ENCODE measurements around the gene MIPOL1. TPM values are rescaled to one million over a fixed set of nuclear protein-coding genes. Genes with fewer than 3 reads are reported as not detected.

MIPOL1 gene
- total and polyA plus RNA-seq, 7 experiments from 2014 or later = 0.12 to 0.69 (median 0.27) TPM; not detected in 4

DNA sequence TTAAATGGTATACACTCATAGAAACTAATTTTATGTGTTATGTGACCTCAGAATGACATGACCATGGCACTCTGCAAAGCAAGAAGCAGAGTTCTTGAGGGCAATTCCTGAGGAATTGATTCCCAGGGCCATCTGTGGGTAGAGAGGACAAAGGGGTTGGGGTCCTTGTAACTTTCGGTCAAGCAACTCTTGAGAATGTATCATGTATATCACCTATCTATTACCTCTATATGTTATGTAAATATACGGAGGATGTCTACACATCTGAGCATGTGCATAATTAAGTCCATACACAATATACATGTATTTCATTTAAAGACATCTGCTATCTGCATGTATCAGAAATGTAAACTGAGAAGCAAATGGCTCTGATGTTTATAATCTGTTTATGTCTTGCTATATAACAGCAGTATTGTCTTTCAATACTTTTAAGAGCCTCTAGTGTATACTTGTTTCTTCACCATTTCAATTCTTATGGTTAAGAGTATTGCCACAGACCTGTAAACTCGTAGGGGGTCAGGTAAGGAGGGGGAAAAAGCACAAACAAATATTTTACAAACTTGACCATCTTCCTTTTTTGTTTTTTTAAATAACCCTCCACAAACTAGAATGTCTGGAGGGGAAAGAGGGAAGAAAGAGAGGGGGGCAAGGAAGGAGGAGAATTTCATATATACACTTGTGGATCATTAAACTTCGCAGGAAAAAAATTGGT lies 392.8 kb downstream of the MIPOL1 start:
- Histone ChIP-seq H3K4me3 (ENCODE audit: low read length) (no peak overlapping the region), H3K27ac (ENCODE audit: low read depth, low read length) (no peak overlapping the region), H3K27me3 (ENCODE audit: control insufficient read depth in 2 of 2, insufficient read depth in 2 of 2, low read length in 2 of 2) (peaks cover 0 to 6% of the 10 kb centered on the region in 2 donors), H3K9me3 (ENCODE audit: control insufficient read depth in 2 of 3, low read length in 3 of 3) (no peaks in the 10 kb centered on the region), H3K4me1 (ENCODE audit: control insufficient read depth in 2 of 2, insufficient read depth in 2 of 2, low read length in 2 of 2) (no peaks in the 10 kb centered on the region), H3K36me3 (ENCODE audit: control insufficient read depth in 2 of 3, insufficient read depth in 3 of 3, low read length in 3 of 3) (no peaks in the 10 kb centered on the region)
- peak overlapping the region in 1 of 9 donors; percentile 78 for H3K27ac Mint-ChIP-seq
- peaks cover 4 to 74% (median 24%) of the 10 kb centered on the region in 11 donors for H3K9me3 Mint-ChIP-seq
- ATAC-seq (no peak), DNase-seq (no peak)
- POLR2A ChIA-PET = no interaction called here
- peaks cover 4 to 15% (median 7%) of the 10 kb centered on the region in 7 donors for H3K4me1 Mint-ChIP-seq
- peaks cover 72 to 79% (median 77%) of the 10 kb centered on the region in 5 donors for H3K27me3 Mint-ChIP-seq
- intact Hi-C loops (cut with micrococcal nuclease) = loop anchor here in 1 of 2 donors (5.0 to 10.0 kb wide), 2 partner anchors 284 to 617 kb away; partner anchors contain the start of gene SSTR1
- peak overlapping the region in 1 of 10 donors; percentile 44 for H3K4me3 Mint-ChIP-seq
- peaks cover 0 to 35% (median 2%) of the 10 kb centered on the region in 5 donors for H3K36me3 Mint-ChIP-seq
- CTCF ChIA-PET = no interaction called here

DNA sequence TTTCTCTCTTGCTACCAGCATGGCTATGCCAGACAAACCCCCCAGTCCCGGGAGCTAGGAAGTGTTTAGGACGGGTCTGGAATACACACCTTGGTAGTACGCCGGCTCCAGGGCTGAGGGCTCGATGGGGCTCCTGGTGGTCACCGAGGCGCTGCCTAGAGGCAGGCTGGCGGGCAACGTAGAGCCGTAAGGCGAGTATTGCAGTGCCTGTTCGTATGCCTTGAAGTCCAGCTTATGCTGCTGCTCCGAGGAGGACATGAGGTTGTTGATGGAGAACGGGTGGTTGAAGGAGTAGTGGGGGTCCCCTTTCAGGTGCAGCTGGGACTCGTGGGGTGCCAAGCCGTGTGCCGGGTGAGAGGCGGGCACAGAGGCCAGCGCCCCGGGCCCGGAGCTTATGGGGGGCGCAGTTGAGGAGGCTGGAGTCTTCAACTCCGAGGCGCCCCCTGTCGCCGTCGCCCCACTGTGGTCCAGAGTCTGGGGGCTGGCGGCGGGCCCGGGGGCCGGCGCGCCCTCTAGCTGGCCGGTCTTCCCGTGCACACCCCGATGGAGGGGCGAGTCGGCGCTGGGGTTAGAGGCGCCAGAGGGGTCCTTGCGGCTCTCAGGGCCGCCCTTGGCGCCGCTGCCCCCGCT lies 393.7 kb downstream of the MIPOL1 start:
- Histone ChIP-seq H3K36me3 (ENCODE audit: control insufficient read depth in 2 of 3, insufficient read depth in 3 of 3, low read length in 3 of 3) (no peaks in the 10 kb centered on the region), H3K9me3 (ENCODE audit: control insufficient read depth in 2 of 3, low read length in 3 of 3) (no peaks in the 10 kb centered on the region), H3K27me3 (ENCODE audit: control insufficient read depth in 2 of 2, insufficient read depth in 2 of 2, low read length in 2 of 2) (peaks cover 0 to 9% of the 10 kb centered on the region in 2 donors), H3K4me1 (ENCODE audit: control insufficient read depth in 2 of 2, insufficient read depth in 2 of 2, low read length in 2 of 2) (no peaks in the 10 kb centered on the region), H3K27ac (ENCODE audit: low read depth, low read length) (no peak overlapping the region), H3K4me3 (ENCODE audit: low read length) (no peak overlapping the region)
- H3K9me3 Mint-ChIP-seq = peaks cover 3 to 72% (median 24%) of the 10 kb centered on the region in 11 donors
- peak overlapping the region in 1 of 9 donors; percentile 78 for H3K27ac Mint-ChIP-seq
- peaks cover 72 to 79% (median 77%) of the 10 kb centered on the region in 5 donors for H3K27me3 Mint-ChIP-seq
- intact Hi-C loops (cut with micrococcal nuclease) = loop anchor here in 1 of 2 donors (5.0 to 10.0 kb wide), 2 partner anchors 283 to 616 kb away; partner anchors contain the start of gene SSTR1
- H3K4me1 Mint-ChIP-seq = peaks cover 4 to 23% (median 15%) of the 10 kb centered on the region in 7 donors
- H3K4me3 Mint-ChIP-seq = peak overlapping the region in 2 of 10 donors; percentile 25 to 42
- DNase-seq = no peak
- no peak for ATAC-seq
- CTCF ChIA-PET = no interaction called here
- POLR2A ChIA-PET = no interaction called here
- peaks cover 0 to 31% (median 2%) of the 10 kb centered on the region in 5 donors for H3K36me3 Mint-ChIP-seq

DNA sequence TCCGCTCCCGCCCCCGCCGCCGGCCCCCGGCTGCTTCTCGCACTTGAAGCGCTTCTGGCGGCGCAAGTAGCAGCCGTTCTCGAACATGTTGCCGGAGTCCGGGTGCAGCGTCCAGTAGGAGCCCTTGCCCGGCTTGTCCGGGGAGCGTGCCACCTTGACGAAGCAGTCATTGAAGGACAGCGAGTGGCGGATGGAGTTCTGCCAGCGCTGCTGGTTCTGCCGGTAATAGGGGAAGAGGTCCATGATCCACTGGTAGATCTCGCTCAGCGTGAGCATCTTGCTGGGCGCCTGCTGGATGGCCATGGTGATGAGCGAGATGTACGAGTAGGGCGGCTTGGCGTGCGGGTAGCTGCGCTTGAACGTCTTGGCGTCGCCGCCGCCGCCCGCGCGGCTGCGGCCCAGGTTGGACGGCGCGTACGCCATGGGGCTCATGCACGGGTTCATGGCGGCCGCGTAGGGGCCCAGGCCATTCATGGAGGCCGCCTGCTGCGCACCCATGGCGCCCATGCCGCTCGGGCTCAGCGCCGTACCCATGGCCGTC lies 394.3 kb downstream of the MIPOL1 start:
- Histone ChIP-seq H3K27ac (ENCODE audit: low read depth, low read length) (no peak overlapping the region), H3K27me3 (ENCODE audit: control insufficient read depth in 2 of 2, insufficient read depth in 2 of 2, low read length in 2 of 2) (peaks cover 0 to 13% of the 10 kb centered on the region in 2 donors), H3K9me3 (ENCODE audit: control insufficient read depth in 2 of 3, low read length in 3 of 3) (no peaks in the 10 kb centered on the region), H3K36me3 (ENCODE audit: control insufficient read depth in 2 of 3, insufficient read depth in 3 of 3, low read length in 3 of 3) (no peaks in the 10 kb centered on the region), H3K4me3 (ENCODE audit: low read length) (no peak overlapping the region), H3K4me1 (ENCODE audit: control insufficient read depth in 2 of 2, insufficient read depth in 2 of 2, low read length in 2 of 2) (no peaks in the 10 kb centered on the region)
- CTCF ChIA-PET = no interaction called here
- H3K4me3 Mint-ChIP-seq = peak overlapping the region in 1 of 10 donors; percentile 41
- ATAC-seq (no peak), DNase-seq (no peak)
- H3K27me3 Mint-ChIP-seq = peaks cover 72 to 80% (median 79%) of the 10 kb centered on the region in 5 donors
- no peak overlapping the region for H3K27ac Mint-ChIP-seq
- POLR2A ChIA-PET = no interaction called here
- H3K36me3 Mint-ChIP-seq = peaks cover 0 to 30% (median 2%) of the 10 kb centered on the region in 5 donors
- intact Hi-C loops (cut with micrococcal nuclease) = loop anchor here in 1 of 2 donors (5.0 to 10.0 kb wide), 2 partner anchors 283 to 615 kb away; partner anchors contain the start of gene SSTR1
- peaks cover 3 to 75% (median 23%) of the 10 kb centered on the region in 11 donors for H3K9me3 Mint-ChIP-seq
- peaks cover 4 to 28% (median 18%) of the 10 kb centered on the region in 7 donors for H3K4me1 Mint-ChIP-seq

DNA sequence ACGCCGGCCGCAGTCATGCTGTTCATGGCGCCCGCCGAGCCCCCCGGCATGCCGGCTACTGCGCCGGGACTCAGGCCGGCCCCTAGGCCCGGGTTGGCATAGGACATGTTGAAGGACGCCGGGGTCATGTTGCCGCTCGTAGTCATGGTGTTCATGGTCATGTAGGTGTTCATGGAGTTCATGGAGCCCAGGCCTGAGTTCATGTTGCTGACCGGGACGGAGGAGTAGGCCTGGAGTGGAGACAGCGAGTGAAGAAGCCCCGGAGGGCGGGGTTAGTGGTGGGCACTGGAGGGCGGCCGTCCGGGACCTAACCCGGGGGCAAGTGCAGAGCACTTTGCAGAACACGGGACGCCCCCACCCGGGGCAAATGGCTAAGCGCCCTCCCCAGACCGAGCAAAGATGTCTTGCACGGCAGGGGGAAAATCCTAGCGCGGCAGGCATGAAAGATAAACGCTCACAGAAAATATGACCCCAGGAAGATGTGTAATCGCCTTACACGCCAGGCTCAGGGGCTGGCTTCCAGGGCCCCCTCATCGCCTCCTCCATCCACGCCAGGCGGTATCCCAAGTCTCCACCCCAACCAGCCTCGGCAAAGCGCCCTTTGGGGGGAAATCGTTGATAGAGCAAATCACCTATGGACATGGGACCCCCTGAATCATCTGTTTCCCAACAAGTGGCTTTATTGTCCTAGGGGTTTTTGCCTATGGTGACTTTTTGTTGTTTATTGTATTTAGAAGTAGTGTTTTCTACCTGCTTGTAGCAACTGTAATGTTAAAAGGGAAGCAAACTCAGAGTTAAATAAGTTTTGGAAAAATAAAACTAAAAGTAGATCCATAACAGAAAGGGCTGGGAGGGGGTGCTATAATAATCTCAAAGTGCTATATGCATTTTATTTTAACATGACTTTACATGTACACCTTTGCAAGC lies 395.0 kb downstream of the MIPOL1 start:
- ATAC-seq (no peak), DNase-seq (no peak)
- peaks cover 4 to 33% (median 18%) of the 10 kb centered on the region in 7 donors for H3K4me1 Mint-ChIP-seq
- POLR2A ChIA-PET = no interaction called here
- peaks cover 71 to 80% (median 78%) of the 10 kb centered on the region in 5 donors for H3K27me3 Mint-ChIP-seq
- no peaks in the 10 kb centered on the region for H3K9me3 ChIP-seq (ENCODE audit: control insufficient read depth in 2 of 3, low read length in 3 of 3)
- H3K36me3 ChIP-seq (ENCODE audit: control insufficient read depth in 2 of 3, insufficient read depth in 3 of 3, low read length in 3 of 3) = no peaks in the 10 kb centered on the region
- peaks cover 3 to 75% (median 20%) of the 10 kb centered on the region in 11 donors for H3K9me3 Mint-ChIP-seq
- peaks cover 0 to 20% of the 10 kb centered on the region in 2 donors for H3K27me3 ChIP-seq (ENCODE audit: control insufficient read depth in 2 of 2, insufficient read depth in 2 of 2, low read length in 2 of 2)
- H3K27ac ChIP-seq (ENCODE audit: low read depth, low read length) = no peak overlapping the region
- H3K4me3 Mint-ChIP-seq = peak overlapping the region in 1 of 10 donors; percentile 82
- intact Hi-C loops (cut with micrococcal nuclease) = loop anchor here in 1 of 2 donors (5.0 to 10.0 kb wide), 2 partner anchors 282 to 615 kb away; partner anchors contain the start of gene SSTR1
- peaks cover 0 to 30% (median 2%) of the 10 kb centered on the region in 5 donors for H3K36me3 Mint-ChIP-seq
- no peak overlapping the region for H3K4me3 ChIP-seq (ENCODE audit: low read length)
- peak overlapping the region in 1 of 9 donors; percentile 42 for H3K27ac Mint-ChIP-seq
- CTCF ChIA-PET = no interaction called here
- H3K4me1 ChIP-seq (ENCODE audit: control insufficient read depth in 2 of 2, insufficient read depth in 2 of 2, low read length in 2 of 2) = no peaks in the 10 kb centered on the region

DNA sequence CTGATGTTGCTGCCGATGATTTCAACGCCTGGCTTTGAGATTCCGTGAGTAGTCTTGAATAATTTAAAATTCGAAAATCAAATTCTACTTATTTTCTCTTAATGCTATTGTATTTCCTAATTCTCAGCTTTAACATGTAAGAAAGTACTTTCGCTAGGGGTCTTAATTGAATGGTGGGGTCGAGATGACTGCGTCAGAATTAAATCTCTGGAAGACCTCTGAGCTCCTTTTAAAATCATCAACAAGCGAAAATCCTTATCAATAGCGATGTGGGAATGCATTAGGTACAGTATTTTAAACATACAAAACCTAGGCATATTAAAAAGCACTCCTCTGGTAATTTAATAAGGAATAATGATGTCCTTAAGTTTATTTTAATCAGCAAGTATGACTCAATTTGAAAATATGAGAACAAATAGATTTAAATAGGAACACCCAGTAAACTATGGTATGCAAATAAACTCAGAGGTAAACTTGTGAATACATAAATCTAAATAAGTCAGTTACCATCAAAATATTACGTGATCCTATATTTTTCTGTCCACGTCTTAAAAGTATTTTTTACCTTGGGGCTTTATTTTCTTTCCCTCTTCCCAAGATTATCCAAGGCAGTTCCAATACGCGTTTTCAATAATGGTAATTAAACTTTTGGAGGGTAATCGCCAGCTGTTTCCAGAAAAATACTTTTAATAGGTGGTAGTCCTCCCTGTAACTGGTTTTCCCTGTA lies 395.9 kb downstream of the MIPOL1 start:
- no peak for DNase-seq
- CTCF ChIA-PET = no interaction called here

More for the DNA sequence above, 395.9 kb downstream of the MIPOL1 start:
- peaks cover 0 to 24% of the 10 kb centered on the region in 2 donors for H3K27me3 ChIP-seq (ENCODE audit: control insufficient read depth in 2 of 2, insufficient read depth in 2 of 2, low read length in 2 of 2)
- Mint-ChIP-seq H3K36me3 (peaks cover 0 to 27% (median 2%) of the 10 kb centered on the region in 5 donors), H3K9me3 (peaks cover 3 to 73% (median 20%) of the 10 kb centered on the region in 11 donors), H3K4me3 (peak overlapping the region; percentile 54 to 82 (median 70)), H3K4me1 (peaks cover 4 to 35% (median 19%) of the 10 kb centered on the region in 7 donors), H3K27me3 (peaks cover 72 to 81% (median 77%) of the 10 kb centered on the region in 5 donors), H3K27ac (peak overlapping the region in 3 of 9 donors; percentile 4 to 72 (median 8))
- H3K9me3 ChIP-seq (ENCODE audit: control insufficient read depth in 2 of 3, low read length in 3 of 3) = no peaks in the 10 kb centered on the region
- H3K4me1 ChIP-seq (ENCODE audit: control insufficient read depth in 2 of 2, insufficient read depth in 2 of 2, low read length in 2 of 2) = no peaks in the 10 kb centered on the region
- H3K36me3 ChIP-seq (ENCODE audit: control insufficient read depth in 2 of 3, insufficient read depth in 3 of 3, low read length in 3 of 3) = no peaks in the 10 kb centered on the region
- intact Hi-C loops (cut with micrococcal nuclease) = loop anchor here in 1 of 2 donors (5.0 to 10.0 kb wide), 2 partner anchors 281 to 614 kb away; partner anchors contain the start of gene SSTR1
- POLR2A ChIA-PET = no interaction called here
- no peak for ATAC-seq
- no peak overlapping the region for H3K27ac ChIP-seq (ENCODE audit: low read depth, low read length)
- no peak overlapping the region for H3K4me3 ChIP-seq (ENCODE audit: low read length)
